ENCODE data around the gene PRELID1.

DNA sequence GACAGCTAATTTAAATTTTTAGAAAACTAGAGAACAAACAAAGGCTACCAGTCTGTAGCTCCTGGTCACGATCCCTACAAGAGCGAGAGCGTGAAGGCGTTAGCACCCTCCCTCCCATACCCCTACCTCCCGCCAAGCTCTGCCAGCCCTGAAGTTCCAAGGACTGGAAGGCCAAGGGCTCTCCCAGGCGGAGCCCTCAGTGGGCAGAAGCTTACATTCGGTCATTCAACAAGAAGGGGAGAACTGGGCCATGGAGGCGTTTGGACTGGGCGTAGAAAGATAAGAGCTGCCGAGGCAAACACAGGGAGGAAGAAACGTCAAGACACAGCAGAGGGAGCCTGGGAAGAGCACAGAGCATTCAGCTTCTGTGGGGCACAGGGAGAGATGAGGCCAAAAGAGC lies 5.1 kb downstream of the PRELID1 start:
- no peak for TF ChIP-seq SP1 (IDR thresholded peaks at IDR 0.05)
- no peak for TF ChIP-seq FOXA1 (IDR thresholded peaks at IDR 0.05)
- no peak for TF ChIP-seq FOXM1 (IDR thresholded peaks at IDR 0.05; ENCODE audit: borderline replicate concordance)
- no peak for TF ChIP-seq ZNF384 (IDR thresholded peaks at IDR 0.05)
